GM23338 (cell line): ENCODE measurements around the gene FNIP2. TPM values are rescaled to one million over a fixed set of nuclear protein-coding genes. Genes with fewer than 3 reads are reported as not detected.

Experiments used
- ATAC-seq: fragments of 200-7000 bp; cut with Tn5 transposase; 3 replicates; pipeline ENCODE4 v1.9.1; 2020
- DNase-seq: peaks from one replicate; pipeline ENCODE4 v3.0.0-alpha.2; 2015; ENCODE audit warnings: low spot score
- H2AFZ ChIP-seq: fragments of 200-600 bp; sonication (generic); 2 replicates; pipeline ENCODE4 v1.8.0; 2016; ENCODE audit warnings: antibody characterized with exemption, mild to moderate bottlenecking, moderate library complexity
- H3F3A ChIP-seq: fragments of 200-600 bp; sonication (generic); replicated peaks from 2 replicates; pipeline ENCODE4 v1.8.0; 2017; ENCODE audit warnings: antibody characterized with exemption, mixed run types, low read depth
- H3K27ac ChIP-seq: fragments of 200-600 bp; sonication (generic); 2 replicates; pipeline ENCODE4 v1.6.1; 2016; ENCODE audit warnings: low read depth
- H3K27me3 ChIP-seq: fragments of 200-600 bp; sonication (generic); 2 replicates; pipeline ENCODE4 v1.8.0; 2016; ENCODE audit warnings: mild to moderate bottlenecking, mixed run types, moderate library complexity; ENCODE audit not compliant: insufficient read depth
- H3K36me3 ChIP-seq: fragments of 200-600 bp; sonication (generic); 2 replicates; pipeline ENCODE4 v1.8.0; 2016; ENCODE audit warnings: mild to moderate bottlenecking; ENCODE audit not compliant: insufficient read depth
- H3K4me1 ChIP-seq: fragments of 200-600 bp; sonication (generic); 2 replicates; pipeline ENCODE4 v1.8.0; 2016; ENCODE audit warnings: mild to moderate bottlenecking, moderate library complexity; ENCODE audit not compliant: insufficient read depth
- H3K4me2 ChIP-seq: fragments of 200-600 bp; sonication (generic); 2 replicates; pipeline ENCODE4 v1.7.1; 2017; ENCODE audit warnings: mixed run types
- H3K4me3 ChIP-seq: fragments of 200-600 bp; sonication (generic); 2 replicates; pipeline ENCODE4 v1.6.1; 2016; ENCODE audit warnings: mixed run types
- H3K79me2 ChIP-seq: fragments of 200-600 bp; sonication (generic); replicated peaks from 2 replicates; pipeline ENCODE4 v1.8.0; 2017; ENCODE audit warnings: mild to moderate bottlenecking; ENCODE audit not compliant: insufficient read depth
- H3K9me2 ChIP-seq: fragments of 200-600 bp; sonication (generic); 2 replicates; pipeline ENCODE4 v1.8.0; 2017; ENCODE audit not compliant: insufficient read depth
- H4K20me1 ChIP-seq: fragments of 200-600 bp; sonication (generic); replicated peaks from 2 replicates; pipeline ENCODE4 v1.8.0; 2017; ENCODE audit warnings: mild to moderate bottlenecking; ENCODE audit not compliant: insufficient read depth
- H3K27ac Mint-ChIP-seq: 2 replicates; pipeline ENCODE4 v1.8.0; 2020; ENCODE audit warnings: inconsistent platforms, mild to moderate bottlenecking, moderate library complexity, mixed read lengths
- H3K27me3 Mint-ChIP-seq: 3 replicates; pipeline ENCODE4 v1.8.0; 2022; ENCODE audit warnings: low read depth, mild to moderate bottlenecking, moderate library complexity, mixed read lengths, inconsistent platforms; ENCODE audit not compliant: insufficient read depth, poor library complexity
- H3K36me3 Mint-ChIP-seq: 3 replicates; pipeline ENCODE4 v1.8.0; 2021; ENCODE audit warnings: low read depth, mild to moderate bottlenecking, inconsistent platforms, moderate library complexity, mixed read lengths
- H3K4me1 Mint-ChIP-seq: 3 replicates; pipeline ENCODE4 v1.8.0; 2020; ENCODE audit warnings: mild to moderate bottlenecking, inconsistent platforms, mixed read lengths
- H3K4me3 Mint-ChIP-seq: 3 replicates; pipeline ENCODE4 v1.8.0; 2021; ENCODE audit warnings: moderate library complexity, mild to moderate bottlenecking, inconsistent platforms, mixed read lengths
- H3K9me3 Mint-ChIP-seq: 3 replicates; pipeline ENCODE4 v1.8.0; 2020; ENCODE audit warnings: moderate library complexity, mild to moderate bottlenecking, inconsistent platforms, mixed read lengths
- CREB1 ChIP-seq: fragments of 250-450 bp; sonication (Bioruptor Pico); IDR thresholded peaks from 2 replicates; pipeline ENCODE4 v1.5.0; 2020; ENCODE audit warnings: low read depth, mild to moderate bottlenecking, moderate library complexity
- EZH2 ChIP-seq: fragments of 200-600 bp; sonication (generic); IDR thresholded peaks from one replicate; pipeline ENCODE4 v1.8.0; 2017; ENCODE audit warnings: antibody characterized with exemption, mild to moderate bottlenecking, low read depth; ENCODE audit not compliant: unreplicated experiment
- EZH2phosphoT487 ChIP-seq: fragments of 200-600 bp; sonication (generic); IDR thresholded peaks from one replicate; pipeline ENCODE4 v1.8.1; 2018; ENCODE audit warnings: antibody characterized with exemption; ENCODE audit not compliant: unreplicated experiment
- JUNB ChIP-seq: IDR thresholded peaks from one replicate; pipeline ENCODE4 v1.6.1; 2016; ENCODE audit warnings: antibody characterized with exemption; ENCODE audit not compliant: unreplicated experiment
- NANOG ChIP-seq: IDR thresholded peaks from 2 replicates; pipeline ENCODE4 v1.6.1; 2016; ENCODE audit warnings: antibody characterized with exemption, borderline replicate concordance
- POLR2AphosphoS5 ChIP-seq: IDR thresholded peaks from 2 replicates; pipeline ENCODE4 v1.6.1; 2016; ENCODE audit warnings: antibody characterized with exemption, low read depth
- STAT1 ChIP-seq: IDR thresholded peaks from one replicate; pipeline ENCODE4 v1.6.1; 2016; ENCODE audit warnings: antibody characterized with exemption; ENCODE audit not compliant: unreplicated experiment
- ZNF114 ChIP-seq: fragments of 250-450 bp; sonication (Bioruptor Pico); IDR thresholded peaks from 2 replicates; pipeline ENCODE4 v1.5.0; 2020; ENCODE audit warnings: mild to moderate bottlenecking, moderate library complexity
- ZNF331 ChIP-seq: fragments of 250-450 bp; sonication (Bioruptor Pico); IDR thresholded peaks from 2 replicates; pipeline ENCODE4 v1.5.0; 2020; ENCODE audit warnings: low read depth, mild to moderate bottlenecking, moderate library complexity
- polyA plus RNA-seq: library from polyadenylated mRNA; unstranded; fragments of >200 nt; fragmentation: Nextera tagmentation; extraction: Ambion mirVana; gene quantifications from 2 replicates; pipeline ENCODE4 v1.2.1, GENCODE V29; 2016
- total RNA-seq: library from RNA; depleted of rRNA; stranded (reverse); fragments of >200 nt; shearing (Covaris generic); gene quantifications from 2 replicates; pipeline ENCODE4 v1.2.3, GENCODE V29; 2014
- TF ChIP-seq, protein P1 (sequence below): IDR thresholded peaks from one replicate; pipeline ENCODE4 v1.6.1; 2018; ENCODE audit warnings: antibody characterized with exemption; ENCODE audit not compliant: unreplicated experiment

FNIP2 gene
- total and polyA plus RNA-seq, 2 experiments from 2014 or later = 2.7 to 17.2 TPM

- ATAC-seq = no peak
- no peaks in the 10 kb centered on the region for H3K36me3 ChIP-seq
- H3K4me1 Mint-ChIP-seq = peaks cover 4% of the 10 kb centered on the region; the same call in 2 of the 3 replicates
- no peak overlapping the region for H2AFZ ChIP-seq
- no peaks in the 10 kb centered on the region for H3K79me2 ChIP-seq
- no peaks in the 10 kb centered on the region for H3F3A ChIP-seq
- H3K4me1 ChIP-seq = no peaks in the 10 kb centered on the region
- H3K27me3 Mint-ChIP-seq = no peaks in the 10 kb centered on the region
- H3K9me3 Mint-ChIP-seq = no peaks in the 10 kb centered on the region
- H4K20me1 ChIP-seq = no peaks in the 10 kb centered on the region
- H3K4me2 ChIP-seq = no peak overlapping the region
- H3K4me3 Mint-ChIP-seq = no peak overlapping the region
- no peak overlapping the region; the same call in 1 of the 2 replicates for H3K27ac ChIP-seq
- no peak overlapping the region for H3K4me3 ChIP-seq
- no peaks in the 10 kb centered on the region for H3K27me3 ChIP-seq
- peaks cover 9% of the 10 kb centered on the region; the same call in 1 of the 3 replicates for H3K36me3 Mint-ChIP-seq
- TF ChIP-seq STAT1 (no peak), JUNB (no peak), POLR2AphosphoS5 (no peak), ZNF331 (no peak), EZH2phosphoT487 (no peak), CREB1 (CRISPR knock-in tag) (no peak)
- DNase-seq = no peak
- no peaks in the 10 kb centered on the region for H3K9me2 ChIP-seq
- H3K27ac Mint-ChIP-seq = no peak overlapping the region
Measured at GRCh38 chr4:158859661-158860060, 90.8 kb downstream of the FNIP2 start.

DNA sequence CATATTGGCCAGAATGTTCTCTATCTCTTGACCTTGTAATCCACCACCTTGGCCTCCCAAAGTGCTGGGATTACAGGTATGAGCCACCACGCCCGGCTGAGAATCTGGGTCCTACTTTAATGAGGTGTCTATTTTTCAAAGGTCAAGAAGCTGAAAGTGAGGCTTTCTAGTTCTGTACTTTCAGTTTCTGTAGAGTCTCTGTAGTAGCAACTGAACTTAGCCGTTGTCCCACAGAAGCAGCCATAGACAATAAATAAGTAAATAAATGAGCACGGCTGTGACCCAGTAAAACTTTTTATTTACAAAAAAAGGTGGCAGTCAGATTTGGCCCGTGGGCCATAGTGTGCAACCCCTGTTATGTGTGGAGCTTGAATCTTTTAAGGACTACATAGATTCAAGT is 92.0 kb downstream of the FNIP2 start:
- Histone ChIP-seq H3K9me2 (no peaks in the 10 kb centered on the region), H3K4me1 (no peaks in the 10 kb centered on the region), H3K4me3 (no peak overlapping the region), H2AFZ (no peak overlapping the region), H3K27ac (no peak overlapping the region), H3K27me3 (no peaks in the 10 kb centered on the region), H3K4me2 (no peak overlapping the region), H3F3A (no peaks in the 10 kb centered on the region), H4K20me1 (no peaks in the 10 kb centered on the region), H3K36me3 (no peaks in the 10 kb centered on the region), H3K79me2 (no peaks in the 10 kb centered on the region)
- no peak overlapping the region for H3K4me3 Mint-ChIP-seq
- peaks cover 9% of the 10 kb centered on the region; the same call in 1 of the 3 replicates for H3K36me3 Mint-ChIP-seq
- no peaks in the 10 kb centered on the region for H3K9me3 Mint-ChIP-seq
- H3K27me3 Mint-ChIP-seq = no peaks in the 10 kb centered on the region
- ATAC-seq (no peak), DNase-seq (no peak)
- TF ChIP-seq CREB1 (CRISPR knock-in tag) (no peak), NANOG (no peak), EZH2phosphoT487 (no peak), EZH2 (no peak), ZNF114 (no peak), JUNB (no peak)
- TF ChIP-seq, protein P1, sequence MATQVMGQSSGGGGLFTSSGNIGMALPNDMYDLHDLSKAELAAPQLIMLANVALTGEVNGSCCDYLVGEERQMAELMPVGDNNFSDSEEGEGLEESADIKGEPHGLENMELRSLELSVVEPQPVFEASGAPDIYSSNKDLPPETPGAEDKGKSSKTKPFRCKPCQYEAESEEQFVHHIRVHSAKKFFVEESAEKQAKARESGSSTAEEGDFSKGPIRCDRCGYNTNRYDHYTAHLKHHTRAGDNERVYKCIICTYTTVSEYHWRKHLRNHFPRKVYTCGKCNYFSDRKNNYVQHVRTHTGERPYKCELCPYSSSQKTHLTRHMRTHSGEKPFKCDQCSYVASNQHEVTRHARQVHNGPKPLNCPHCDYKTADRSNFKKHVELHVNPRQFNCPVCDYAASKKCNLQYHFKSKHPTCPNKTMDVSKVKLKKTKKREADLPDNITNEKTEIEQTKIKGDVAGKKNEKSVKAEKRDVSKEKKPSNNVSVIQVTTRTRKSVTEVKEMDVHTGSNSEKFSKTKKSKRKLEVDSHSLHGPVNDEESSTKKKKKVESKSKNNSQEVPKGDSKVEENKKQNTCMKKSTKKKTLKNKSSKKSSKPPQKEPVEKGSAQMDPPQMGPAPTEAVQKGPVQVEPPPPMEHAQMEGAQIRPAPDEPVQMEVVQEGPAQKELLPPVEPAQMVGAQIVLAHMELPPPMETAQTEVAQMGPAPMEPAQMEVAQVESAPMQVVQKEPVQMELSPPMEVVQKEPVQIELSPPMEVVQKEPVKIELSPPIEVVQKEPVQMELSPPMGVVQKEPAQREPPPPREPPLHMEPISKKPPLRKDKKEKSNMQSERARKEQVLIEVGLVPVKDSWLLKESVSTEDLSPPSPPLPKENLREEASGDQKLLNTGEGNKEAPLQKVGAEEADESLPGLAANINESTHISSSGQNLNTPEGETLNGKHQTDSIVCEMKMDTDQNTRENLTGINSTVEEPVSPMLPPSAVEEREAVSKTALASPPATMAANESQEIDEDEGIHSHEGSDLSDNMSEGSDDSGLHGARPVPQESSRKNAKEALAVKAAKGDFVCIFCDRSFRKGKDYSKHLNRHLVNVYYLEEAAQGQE = no peak
- H3K27ac Mint-ChIP-seq = no peak overlapping the region
- H3K4me1 Mint-ChIP-seq = peaks cover under 1% of the 10 kb centered on the region; the same call in 2 of the 3 replicates
